H9 (cell line): ENCODE measurements around the gene INO80B. TPM values are rescaled to one million over a fixed set of nuclear protein-coding genes. Genes with fewer than 3 reads are reported as not detected.

Source experiments
- DNase-seq: peaks from one replicate; pipeline ENCODE4 v3.0.0-alpha.2; 2017
- H2AFZ ChIP-seq: one replicate; pipeline ENCODE4 v1.6.1; 2013; ENCODE audit warnings: mild to moderate bottlenecking, low read length, control low read depth, moderate library complexity
- H2AK5ac ChIP-seq: 2 replicates; pipeline ENCODE4 v1.6.1; 2013; ENCODE audit warnings: low read length, control low read depth, mixed read lengths; ENCODE audit not compliant: insufficient read length
- H2BK120ac ChIP-seq: one replicate; pipeline ENCODE4 v1.6.1; 2013; ENCODE audit warnings: low read depth, mild to moderate bottlenecking, low read length, control low read depth, inconsistent platforms; ENCODE audit not compliant: poor library complexity, severe bottlenecking
- H2BK12ac ChIP-seq: 2 replicates; pipeline ENCODE4 v1.6.1; 2013; ENCODE audit warnings: low read length, control low read depth, mixed read lengths, low read depth; ENCODE audit not compliant: insufficient read length
- H2BK15ac ChIP-seq: 2 replicates; pipeline ENCODE4 v1.6.1; 2013; ENCODE audit warnings: low read depth, low read length, control low read depth
- H2BK20ac ChIP-seq: one replicate; pipeline ENCODE4 v1.6.1; 2013; ENCODE audit warnings: low read depth, mild to moderate bottlenecking, low read length, control low read depth, inconsistent platforms; ENCODE audit not compliant: poor library complexity, severe bottlenecking
- H2BK5ac ChIP-seq: 2 replicates; pipeline ENCODE4 v1.6.1; 2013; ENCODE audit warnings: low read length, control low read depth, mixed read lengths; ENCODE audit not compliant: insufficient read length
- H3K14ac ChIP-seq: 2 replicates; pipeline ENCODE4 v1.6.1; 2013; ENCODE audit warnings: low read length, control low read depth; ENCODE audit not compliant: insufficient read depth
- H3K18ac ChIP-seq: 2 replicates; pipeline ENCODE4 v1.6.1; 2013; ENCODE audit warnings: low read depth, mild to moderate bottlenecking, mixed read lengths, low read length, control low read depth; ENCODE audit not compliant: insufficient read length
- H3K23ac ChIP-seq: 2 replicates; pipeline ENCODE4 v1.6.1; 2013; ENCODE audit warnings: low read length, control low read depth, mixed read lengths, low read depth; ENCODE audit not compliant: insufficient read length
- H3K23me2 ChIP-seq: 2 replicates; pipeline ENCODE4 v1.6.1; 2013; ENCODE audit warnings: low read depth, mild to moderate bottlenecking, mixed read lengths, low read length, control low read depth; ENCODE audit not compliant: insufficient read length, poor library complexity, severe bottlenecking
- H3K27ac ChIP-seq: 2 replicates; pipeline ENCODE4 v1.5.1; 2013; ENCODE audit warnings: low read length, control low read depth, mixed read lengths, low read depth; ENCODE audit not compliant: insufficient read length
- H3K27me3 ChIP-seq: 2 replicates; pipeline ENCODE4 v1.6.1; 2013; ENCODE audit warnings: low read length, control low read depth, inconsistent platforms; ENCODE audit not compliant: insufficient read depth
- H3K4ac ChIP-seq: 2 replicates; pipeline ENCODE4 v1.6.1; 2013; ENCODE audit warnings: low read depth, mild to moderate bottlenecking, control low read depth, inconsistent platforms, low read length, moderate library complexity
- H3K4me1 ChIP-seq: 2 replicates; pipeline ENCODE4 v1.6.1; 2013; ENCODE audit warnings: low read length, control low read depth, inconsistent platforms; ENCODE audit not compliant: insufficient read depth
- H3K4me2 ChIP-seq: 2 replicates; pipeline ENCODE4 v1.6.1; 2013; ENCODE audit warnings: low read length, control low read depth, mixed read lengths; ENCODE audit not compliant: insufficient read length, insufficient read depth
- H3K56ac ChIP-seq: 2 replicates; pipeline ENCODE4 v1.6.1; 2013; ENCODE audit warnings: low read depth, mild to moderate bottlenecking, mixed read lengths, low read length, control low read depth; ENCODE audit not compliant: insufficient read length
- H3K79me1 ChIP-seq: 2 replicates; pipeline ENCODE4 v1.6.1; 2013; ENCODE audit warnings: low read depth, mild to moderate bottlenecking, moderate library complexity, low read length, control low read depth, inconsistent platforms; ENCODE audit not compliant: insufficient read depth, poor library complexity, severe bottlenecking
- H3K79me2 ChIP-seq: 2 replicates; pipeline ENCODE4 v1.6.1; 2013; ENCODE audit warnings: low read length, control low read depth, inconsistent platforms; ENCODE audit not compliant: insufficient read depth
- H3K9ac ChIP-seq: 2 replicates; pipeline ENCODE4 v1.6.1; 2013; ENCODE audit warnings: low read length, control low read depth, mixed read lengths; ENCODE audit not compliant: insufficient read length; ENCODE audit errors: extremely low read depth
- H3K9me3 ChIP-seq: one replicate; pipeline ENCODE4 v1.6.1; 2013; ENCODE audit warnings: low read depth, low read length, inconsistent platforms; ENCODE audit not compliant: control insufficient read depth
- H3T11ph ChIP-seq: one replicate; pipeline ENCODE4 v1.6.1; 2013; ENCODE audit warnings: mild to moderate bottlenecking, low read length, control low read depth, inconsistent platforms
- H4K20me1 ChIP-seq: one replicate; pipeline ENCODE4 v1.6.1; 2013; ENCODE audit not compliant: control insufficient read depth, insufficient read length, insufficient read depth
- H4K5ac ChIP-seq: 2 replicates; pipeline ENCODE4 v1.6.1; 2013; ENCODE audit warnings: low read depth, mild to moderate bottlenecking, mixed read lengths, low read length, control low read depth; ENCODE audit not compliant: insufficient read length
- H4K8ac ChIP-seq: replicated peaks from 2 replicates; pipeline ENCODE4 v1.6.1; 2013; ENCODE audit warnings: low read length, control low read depth, mixed read lengths, low read depth; ENCODE audit not compliant: insufficient read length
- H4K91ac ChIP-seq: 2 replicates; pipeline ENCODE4 v1.6.1; 2013; ENCODE audit warnings: low read depth, mild to moderate bottlenecking, moderate library complexity, mixed read lengths, low read length, control low read depth; ENCODE audit not compliant: insufficient read length
- H3K27ac Mint-ChIP-seq, 3 experiments: 2 replicates in 2 of 3; 3 replicates in 1 of 3; pipeline ENCODE4 v1.8.0; 2020 to 2021; ENCODE audit warnings: mixed read lengths in 3 of 3, mild to moderate bottlenecking in 1 of 3, moderate library complexity in 1 of 3
- H3K27me3 Mint-ChIP-seq: 2 replicates; pipeline ENCODE4 v1.8.0; 2021; ENCODE audit warnings: low read depth, mild to moderate bottlenecking, moderate library complexity, mixed read lengths
- H3K36me3 Mint-ChIP-seq, 3 experiments: 2 replicates in 2 of 3; 3 replicates in 1 of 3; pipeline ENCODE4 v1.8.0; 2020 to 2021; ENCODE audit warnings: low read depth in 3 of 3, mixed read lengths in 3 of 3; ENCODE audit not compliant: insufficient read depth in 1 of 3
- H3K4me1 Mint-ChIP-seq, 2 experiments: 2 replicates each; pipeline ENCODE4 v1.8.0; 2020; ENCODE audit warnings: mixed read lengths in 2 of 2
- H3K4me3 Mint-ChIP-seq, 2 experiments: 2 replicates in 1 of 2; 3 replicates in 1 of 2; pipeline ENCODE4 v1.8.0; 2020 to 2021; ENCODE audit warnings: mild to moderate bottlenecking in 2 of 2, mixed read lengths in 2 of 2, moderate library complexity in 1 of 2
- H3K9me3 Mint-ChIP-seq, 2 experiments: 2 replicates in 1 of 2; 3 replicates in 1 of 2; pipeline ENCODE4 v1.8.0; 2020; ENCODE audit warnings: mild to moderate bottlenecking in 2 of 2, mixed read lengths in 2 of 2, moderate library complexity in 1 of 2
- CTCF ChIP-seq: fragments of 200-600 bp; sonication (generic); conservative IDR thresholded peaks from 3 replicates; pipeline ENCODE4 v1.8.0; 2021; ENCODE audit warnings: antibody characterized with exemption, mild to moderate bottlenecking
- WGBS: extraction: QIAGEN DNeasy Blood & Tissue Kit; methylation state at CpG from one replicate; pipeline ENCODE4 v1.1.7; 2013; ENCODE audit warnings: missing lambda C conversion rate, low lambda C conversion rate, mixed read lengths; ENCODE audit not compliant: insufficient read length; ENCODE audit errors: extremely low coverage; 5-methylcytosine and 5-hydroxymethylcytosine counted together
- total RNA-seq: library from RNA; stranded (reverse); gene quantifications from 2 replicates; pipeline ENCODE4 v1.2.1, GENCODE V29; 2021

The INO80B gene
- total RNA-seq, 1 experiment from 2014 or later: 17.6 TPM

- no peak for DNase-seq
- H3K4me1 ChIP-seq: peaks cover 3% of the 10 kb centered on the region; the same call in 1 of the 2 replicates
- H2BK12ac ChIP-seq: no peak overlapping the region
- H3K4ac ChIP-seq: no peak overlapping the region
- H3K9me3 ChIP-seq: no peaks in the 10 kb centered on the region
- H3K79me2 ChIP-seq: peaks cover 21% of the 10 kb centered on the region; the same call in 1 of the 2 replicates
- H3K27ac Mint-ChIP-seq: peak overlapping the region; percentile 75 to 98 (median 90); a peak in 6 of 7 replicates
- H3K18ac ChIP-seq: peak overlapping the region; percentile 36
- H2AK5ac ChIP-seq: no peak overlapping the region
- peaks cover 7% of the 10 kb centered on the region for H3K79me1 ChIP-seq
- peak overlapping the region; percentile 38 for H2BK5ac ChIP-seq
- H2BK120ac ChIP-seq: no peak overlapping the region
- peak overlapping the region; percentile 65 for H3K9ac ChIP-seq
- peaks cover 11% of the 10 kb centered on the region for H3K23me2 ChIP-seq
- H3T11ph ChIP-seq: no peak overlapping the region
- H4K5ac ChIP-seq: no peak overlapping the region
- peak overlapping the region; percentile 80 for H3K4me2 ChIP-seq
- H3K27ac ChIP-seq: no peak overlapping the region
- no peaks in the 10 kb centered on the region for H4K20me1 ChIP-seq
- H3K4me1 Mint-ChIP-seq: peaks cover 31 to 43% of the 10 kb centered on the region in 2 experiments
- peaks cover 11% of the 10 kb centered on the region for H3K27me3 Mint-ChIP-seq
- H4K8ac ChIP-seq: no peak overlapping the region
- H4K91ac ChIP-seq: no peak overlapping the region
- H3K36me3 Mint-ChIP-seq: peaks cover 11 to 26% (median 23%) of the 10 kb centered on the region in 3 experiments
- no peaks in the 10 kb centered on the region for H3K27me3 ChIP-seq
- H3K9me3 Mint-ChIP-seq: no peaks in the 10 kb centered on the region
- no CpG with 5 or more reads among the region's 14 CpGs for WGBS
- TF ChIP-seq CTCF: no peak
- no peak overlapping the region for H3K56ac ChIP-seq
- H3K4me3 Mint-ChIP-seq: peak overlapping the region; percentile 95 to 99
- no peak overlapping the region for H3K23ac ChIP-seq
- H3K14ac ChIP-seq: peak overlapping the region; percentile 86
- H2AFZ ChIP-seq: no peak overlapping the region
- no peak overlapping the region for H2BK15ac ChIP-seq
- H2BK20ac ChIP-seq: no peak overlapping the region
Observed at GRCh38 chr2:74439803-74440377, 15.0 kb upstream of the INO80B start.
